Heart left ventricle (tissue), 13 donors: ENCODE results near the gene FAT2.

Experiments used
- CTCF ChIP-seq, 12 donors: fragments of 200-600 bp; sonication (generic) in 4 of 12; IDR thresholded peaks; one replicate each; pipeline versions ENCODE4 v1.5.0 to v1.8.0; 2018 to 2022; ENCODE audit warnings: antibody characterized with exemption in 12 of 12, mild to moderate bottlenecking in 5 of 12
- POLR2A ChIP-seq, 2 donors: fragments of 450-650 bp; IDR thresholded peaks; one replicate each; pipeline ENCODE4 v1.6.1; 2017; ENCODE audit warnings: antibody characterized with exemption in 2 of 2, mild to moderate bottlenecking in 2 of 2, moderate library complexity in 2 of 2
- donor health status: ischemic (EF 13 %, LVEDD 7.1; RV severe dilation, severe dysfunction).
- donor health status: DM: no; HTN: yes; CAD: no.
- donor health status: DM: no; HTN: no; CAD: no.
- donor health status: ischemic (EF 25% LVEDD 6.9; RV normal size, moderate dysfunction).
- donor health status: ischemic (EF 25% LVEDD 5.7; RV mildly dilated, moderate dysfunction).
- donor health status: ischemic (EF 35%, LVEDD 5.7; RV mildly dilated, moderate dysfunction).
- donor health status: nonischemic (EF 11% LVEDD 7.7; RV severe dilation, severe dysfunction).
- donor health status: DM: yes; HTN: yes; CAD: no.
- donor health status: PGD.
- donor health status: ischemic (EF 29% LVEDD 5.4; RV normal size, mild dysfunction).
- donor health status: nonischemic (EF 23%, LVEDD 6.1; RV moderate dilation, normal function).

- TF ChIP-seq CTCF (IDR thresholded peaks at IDR 0.05): no peak
- no peak for TF ChIP-seq POLR2A (IDR thresholded peaks at IDR 0.05)
Observed at GRCh38 chr5:151574444-151574996, 16.6 kb downstream of the FAT2 start.
